ENCODE measurements around the gene BPIFB6. TPM values are rescaled to one million over a fixed set of nuclear protein-coding genes. Genes with fewer than 3 reads are reported as not detected.

Gene BPIFB6
- total RNA-seq, 1 donor from 2014 or later: not detected

DNA sequence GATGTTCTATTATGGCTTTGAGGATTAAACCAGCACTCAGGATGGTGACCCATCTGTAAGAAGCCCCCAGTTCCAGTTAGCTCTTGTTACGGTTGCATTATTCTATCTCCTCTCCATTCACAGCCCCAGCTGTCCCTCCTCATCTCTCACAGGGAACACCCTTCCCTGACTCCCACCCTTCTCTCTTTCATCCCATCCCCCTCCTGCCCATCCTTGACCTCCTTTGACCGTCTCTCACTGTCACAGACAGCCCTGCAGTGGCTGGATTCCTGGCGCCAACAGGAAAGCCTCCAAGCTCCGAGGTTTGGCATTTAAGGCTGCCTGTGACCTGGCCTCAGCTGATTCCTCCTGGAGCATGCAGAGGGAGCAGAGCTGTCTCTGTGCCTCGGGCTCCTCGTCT lies 43.8 kb downstream of the BPIFB6 start:
- DNase-seq (ENCODE audit: low read depth): no peak
- no peaks in the 10 kb centered on the region for H3K36me3 ChIP-seq (ENCODE audit: control insufficient read depth, insufficient read depth, low read length)
- H3K27me3 ChIP-seq (ENCODE audit: control insufficient read depth, insufficient read depth, low read length): no peaks in the 10 kb centered on the region
- H3K4me3 ChIP-seq (ENCODE audit: low read depth, low read length): no peak overlapping the region
- TF ChIP-seq CTCF (IDR thresholded peaks at IDR 0.05; ENCODE audit: insufficient read depth, low read length, poor library complexity, severe bottlenecking): no peak

GRCh38 chr20:33076662-33077372 lies 45.4 kb downstream of the BPIFB6 start:
- Histone ChIP-seq H3K4me3 (ENCODE audit: low read depth, low read length) (no peak overlapping the region), H3K36me3 (ENCODE audit: control insufficient read depth, insufficient read depth, low read length) (no peaks in the 10 kb centered on the region), H3K27me3 (ENCODE audit: control insufficient read depth, insufficient read depth, low read length) (no peaks in the 10 kb centered on the region)
- DNase-seq (ENCODE audit: low read depth): no peak
- TF ChIP-seq CTCF (IDR thresholded peaks at IDR 0.05; ENCODE audit: insufficient read depth, low read length, poor library complexity, severe bottlenecking): no peak

DNA sequence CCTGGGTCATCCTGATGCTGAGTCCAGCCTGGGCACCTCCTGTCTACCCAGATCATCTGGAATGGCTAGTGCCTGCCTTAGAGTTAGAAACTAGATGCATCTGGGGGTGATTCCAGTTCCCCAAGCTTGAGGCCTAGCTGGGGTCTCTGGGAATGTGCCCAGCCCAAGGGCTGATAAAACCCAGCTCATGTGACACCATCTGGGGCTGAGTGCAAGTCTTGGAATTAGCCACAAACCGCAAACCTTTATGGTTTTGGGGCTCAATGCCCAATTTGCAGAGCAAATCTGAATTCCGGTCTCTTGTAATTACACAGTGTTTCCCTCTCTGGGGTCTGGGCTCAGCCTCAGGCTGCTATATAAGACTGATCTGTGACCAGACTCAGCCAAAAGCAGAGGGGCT lies 47.8 kb downstream of the BPIFB6 start, which contains the start of gene BPIFB4:
BPIFB4 (plus strand) TSS at position 385 of the 400 bp plus-strand sequence. CDS start 1,884 bp downstream, outside the sequence.
- no peak within 1 kb of the TSS for H3K4me3 ChIP-seq (ENCODE audit: low read depth, low read length)
- no peaks in the 10 kb centered on the region for H3K36me3 ChIP-seq (ENCODE audit: control insufficient read depth, insufficient read depth, low read length)
- no peak for TF ChIP-seq CTCF (IDR thresholded peaks at IDR 0.05; ENCODE audit: insufficient read depth, low read length, poor library complexity, severe bottlenecking)
- DNase-seq (ENCODE audit: low read depth): no peak
- no peaks in the 10 kb centered on the region for H3K27me3 ChIP-seq (ENCODE audit: control insufficient read depth, insufficient read depth, low read length)

- H3K36me3 ChIP-seq (ENCODE audit: control insufficient read depth, insufficient read depth, low read length): no peaks in the 10 kb centered on the region
- no peak for DNase-seq (ENCODE audit: low read depth)
- no peak for TF ChIP-seq CTCF (IDR thresholded peaks at IDR 0.05; ENCODE audit: insufficient read depth, low read length, poor library complexity, severe bottlenecking)
- H3K27me3 ChIP-seq (ENCODE audit: control insufficient read depth, insufficient read depth, low read length): no peaks in the 10 kb centered on the region
- no peak overlapping the region for H3K4me3 ChIP-seq (ENCODE audit: low read depth, low read length)
These were observed 50.1 kb downstream of the BPIFB6 start for GRCh38 chr20:33081411-33082154.

- TF ChIP-seq CTCF (IDR thresholded peaks at IDR 0.05; ENCODE audit: insufficient read depth, low read length, poor library complexity, severe bottlenecking): no peak
- no peaks in the 10 kb centered on the region for H3K27me3 ChIP-seq (ENCODE audit: control insufficient read depth, insufficient read depth, low read length)
- no peaks in the 10 kb centered on the region for H3K36me3 ChIP-seq (ENCODE audit: control insufficient read depth, insufficient read depth, low read length)
- no peak overlapping the region for H3K4me3 ChIP-seq (ENCODE audit: low read depth, low read length)
- no peak for DNase-seq (ENCODE audit: low read depth)
These were observed 51.1 kb downstream of the BPIFB6 start for GRCh38 chr20:33082546-33082945.

Data from kidney epithelial cell (primary cell).